Activated CD4-positive, alpha-beta memory T cell treated with anti-CD3 and anti-CD28 coated beads for 36 hours (primary cell): ENCODE measurements around the gene ZNF763. TPM values are rescaled to one million over a fixed set of nuclear protein-coding genes. Genes with fewer than 3 reads are reported as not detected.
A peak's percentile ranks its signal among the peaks of the same experiment; 100 is the strongest.

ENCODE experiments used
- CTCF ChIA-PET: fragments of 350-600 bp; sonication (Branson Sonifier 250); formaldehyde crosslinking; loops from one replicate; lab custom pipeline; 2021; ENCODE audit warnings: antibody characterized with exemption, inconsistent platforms; lab: Charles Lee
- POLR2A ChIA-PET: fragments of 350-600 bp; sonication (Branson Sonifier 250); formaldehyde crosslinking; loops from one replicate; lab custom pipeline; 2021; ENCODE audit warnings: antibody characterized with exemption; lab: Charles Lee
- DNase-seq: peaks from one replicate; pipeline ENCODE4 v3.0.0-alpha.2; 2020
- H3K27ac Mint-ChIP-seq: one replicate; pipeline ENCODE4 v1.8.0; 2021; ENCODE audit warnings: mixed read lengths
- H3K27me3 Mint-ChIP-seq: one replicate; pipeline ENCODE4 v1.8.0; 2021; ENCODE audit warnings: mixed read lengths
- H3K36me3 Mint-ChIP-seq: one replicate; pipeline ENCODE4 v1.8.0; 2021; ENCODE audit warnings: mixed read lengths
- H3K4me1 Mint-ChIP-seq: one replicate; pipeline ENCODE4 v1.8.0; 2021; ENCODE audit warnings: low read depth, mixed read lengths
- H3K4me3 Mint-ChIP-seq: one replicate; pipeline ENCODE4 v1.8.0; 2021; ENCODE audit warnings: mild to moderate bottlenecking, mixed read lengths
- H3K9me3 Mint-ChIP-seq: one replicate; pipeline ENCODE4 v1.8.0; 2021; ENCODE audit warnings: mixed read lengths
- intact Hi-C: fragments of 100-400 bp; cut with micrococcal nuclease; formaldehyde crosslinking; loops from one replicate; pipeline ENCODE4 v1.15.1; 2023
- total RNA-seq, 2 experiments: library from RNA; stranded (reverse); gene quantifications; one replicate each; pipeline ENCODE4 v1.2.3, GENCODE V29; 2021

ZNF763 gene
- total RNA-seq, 2 experiments from 2014 or later, result 0.97 to 1.6 TPM

DNA sequence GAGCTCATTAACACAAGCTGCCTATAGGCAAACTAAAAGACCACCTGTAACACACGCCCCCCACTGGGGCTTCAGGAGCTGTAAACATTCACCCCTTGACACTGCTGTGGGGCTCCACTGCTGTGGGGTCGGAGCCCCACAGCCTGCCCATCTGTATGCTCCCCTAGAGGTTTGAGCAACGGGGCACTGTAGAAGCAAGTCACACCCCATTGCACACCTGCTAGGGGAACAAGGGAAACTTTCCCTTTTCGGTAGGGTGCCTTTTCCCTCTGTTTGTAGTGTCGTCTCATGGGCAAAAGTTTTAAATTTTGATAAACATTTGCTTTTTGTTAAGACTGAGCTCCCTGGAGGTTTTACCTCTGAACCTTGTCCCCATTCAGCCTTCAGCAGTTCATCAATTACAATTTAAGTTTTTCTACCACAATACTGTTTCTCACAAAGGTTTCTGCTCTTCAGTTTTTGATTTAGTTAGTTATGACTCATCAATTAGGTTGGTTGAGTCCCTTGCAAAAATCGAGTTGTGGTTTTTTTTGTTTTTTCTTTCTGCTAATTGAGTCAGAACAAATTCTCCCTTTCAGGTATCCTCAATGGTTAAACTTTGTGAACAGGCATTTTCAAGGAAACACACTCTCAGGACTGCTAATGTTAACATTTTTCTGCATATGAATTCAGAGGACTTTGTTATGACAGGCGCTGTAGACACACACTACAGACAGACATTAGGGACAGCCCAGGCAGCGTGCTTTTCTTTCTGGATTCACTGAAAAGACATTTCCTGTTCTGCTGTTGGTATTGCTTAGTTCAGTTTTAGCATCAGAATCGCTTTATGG, 35.5 kb downstream of the ZNF763 start:
- H3K9me3 Mint-ChIP-seq, result no peaks in the 10 kb centered on the region
- intact Hi-C loops, result loop anchor here (1.0 to 2.0 kb wide), 3 partner anchors 12 to 76 kb away; partner anchors contain the start of gene ZNF878
- H3K27ac Mint-ChIP-seq, result peak overlapping the region; percentile 72
- H3K4me3 Mint-ChIP-seq, result no peak overlapping the region
- CTCF ChIA-PET, result interaction anchor here (1.0 to 2.5 kb wide), 7 partner anchors 11 to 203 kb away, joined by 3 to 9 read pairs (median 4); partner anchors contain the start of genes ZNF491 and ZNF700
- peaks cover 20% of the 10 kb centered on the region for H3K4me1 Mint-ChIP-seq
- DNase-seq, result peak; percentile 54
- H3K36me3 Mint-ChIP-seq, result peaks cover 29% of the 10 kb centered on the region
- POLR2A ChIA-PET, result interaction anchor here (1.1 kb wide), 1 partner anchor 12 kb away, joined by 3 read pairs; no protein-coding TSS in a partner anchor
- no peaks in the 10 kb centered on the region for H3K27me3 Mint-ChIP-seq

DNA sequence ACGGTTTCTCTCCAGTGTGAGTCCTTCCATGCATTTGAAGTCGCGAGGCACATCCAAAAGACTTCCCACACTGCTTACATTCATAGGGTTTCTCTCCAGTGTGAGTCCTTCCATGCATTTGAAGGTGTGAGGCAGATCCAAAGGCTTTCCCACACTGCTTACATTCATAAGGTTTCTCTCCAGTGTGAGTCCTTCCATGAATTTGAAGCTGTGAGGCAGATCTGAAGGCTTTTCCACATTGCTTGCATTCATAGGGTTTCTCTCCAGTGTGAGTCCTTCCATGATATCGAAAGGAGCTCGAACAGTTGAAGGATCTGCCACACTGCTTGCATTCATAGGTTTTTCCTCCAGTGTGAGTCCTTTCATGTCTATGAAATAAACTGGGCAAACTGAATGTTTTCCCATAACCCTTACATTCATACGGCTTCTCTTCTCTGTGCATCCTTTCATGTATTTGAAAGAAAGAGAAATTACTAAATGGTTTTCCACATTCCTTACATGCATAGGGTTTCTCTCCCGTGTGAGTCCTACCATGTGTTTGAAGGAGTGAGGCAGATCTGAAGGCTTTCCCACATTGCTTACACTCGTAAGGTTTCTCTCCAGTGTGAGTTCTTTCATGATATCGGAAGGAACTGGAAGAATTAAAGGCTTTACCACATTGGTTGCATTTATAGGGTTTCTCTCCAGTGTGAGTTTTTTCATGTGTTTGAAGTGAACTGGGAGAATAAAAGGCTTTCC, 50.3 kb downstream of the ZNF763 start:
- no peak for DNase-seq
- peaks cover 75% of the 10 kb centered on the region for H3K36me3 Mint-ChIP-seq
- intact Hi-C loops, result no loop called here
- H3K27ac Mint-ChIP-seq, result no peak overlapping the region
- ChIA-PET POLR2A (no interaction called here), CTCF (no interaction called here)
- peaks cover 67% of the 10 kb centered on the region for H3K9me3 Mint-ChIP-seq
- H3K4me3 Mint-ChIP-seq, result no peak overlapping the region
- H3K4me1 Mint-ChIP-seq, result no peaks in the 10 kb centered on the region
- no peaks in the 10 kb centered on the region for H3K27me3 Mint-ChIP-seq

DNA sequence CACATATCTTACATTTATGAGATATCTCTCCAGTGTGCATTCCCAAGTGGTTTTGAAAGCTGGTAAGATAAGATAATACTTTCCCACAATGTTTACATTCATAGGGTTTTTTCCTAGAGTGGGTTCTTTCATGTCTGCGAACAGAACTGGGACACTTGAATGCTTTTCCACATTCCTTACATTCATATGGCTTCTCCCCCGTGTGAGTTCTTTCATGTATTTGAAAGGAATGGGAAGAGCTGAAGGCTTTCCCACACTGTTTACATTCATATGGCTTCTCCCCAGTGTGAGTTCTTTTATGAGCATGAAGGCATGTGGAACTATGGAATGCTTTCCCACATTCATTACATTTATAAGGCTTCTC, 50.9 kb downstream of the ZNF763 start:
- H3K36me3 Mint-ChIP-seq, result peaks cover 73% of the 10 kb centered on the region
- no peak for DNase-seq
- intact Hi-C loops, result no loop called here
- no peaks in the 10 kb centered on the region for H3K27me3 Mint-ChIP-seq
- CTCF ChIA-PET, result no interaction called here
- H3K4me1 Mint-ChIP-seq, result no peaks in the 10 kb centered on the region
- peaks cover 66% of the 10 kb centered on the region for H3K9me3 Mint-ChIP-seq
- no peak overlapping the region for H3K4me3 Mint-ChIP-seq
- POLR2A ChIA-PET, result no interaction called here
- H3K27ac Mint-ChIP-seq, result no peak overlapping the region

Other genes with a start within 250 kb of the ZNF763 start
- gene ZNF823, start 226.1 kb upstream of the ZNF763 start, total RNA-seq, result 1 to 10 TPM; 3.2 to 3.9 TPM
- gene ZNF441, start 198.0 kb upstream of the ZNF763 start, total RNA-seq, result 1 to 10 TPM; 6.4 TPM
- gene ZNF491, start 166.5 kb upstream of the ZNF763 start, total RNA-seq, result under 1 TPM; 0.33 to 0.46 TPM
- gene ZNF440, start 150.8 kb upstream of the ZNF763 start, total RNA-seq, result 1 to 10 TPM; 5.7 to 6.4 TPM
- 1 to 10 TPM; 4.8 to 5.6 TPM for gene ZNF439, start 116.3 kb upstream of the ZNF763 start, total RNA-seq
- 1 to 10 TPM in 1 of 2 experiments, under 1 TPM in 1; 0.94 to 1.5 TPM for gene ZNF69, start 77.3 kb upstream of the ZNF763 start, total RNA-seq
- gene ZNF700, start 39.9 kb upstream of the ZNF763 start, total RNA-seq, result 10 to 100 TPM; 12.9 to 13.0 TPM
- under 1 TPM; 0.27 to 0.33 TPM for gene ZNF433, start 70.6 kb downstream of the ZNF763 start, total RNA-seq
- gene ZNF878, start 87.9 kb downstream of the ZNF763 start, total RNA-seq, result under 1 TPM; 0.57 to 0.80 TPM
- gene ZNF844, start 99.7 kb downstream of the ZNF763 start, total RNA-seq, result 1 to 10 TPM; 2.5 TPM
- 1 to 10 TPM; 1.5 to 2.7 TPM for gene ZNF20, start 175.3 kb downstream of the ZNF763 start, total RNA-seq
- gene ZNF625, start 191.7 kb downstream of the ZNF763 start, total RNA-seq, result 1 to 10 TPM; 2.5 to 3.4 TPM
- 10 to 100 TPM in 1 of 2 experiments, 1 to 10 TPM in 1; 9.5 to 12.8 TPM for gene ZNF136, start 198.1 kb downstream of the ZNF763 start, total RNA-seq